Dendritic cell treated with granulocyte-macrophage colony-stimulating factor and Interleukin-4, amounts not matched to agents 40 ng/mL and 50 ng/mL, for 4 days (primary cell): Measurements from ENCODE around the gene CGB1.
A peak's percentile ranks its signal among the peaks of the same experiment; 100 is the strongest.
"Not testable (repeated sequence)": the region's sequence is repeated elsewhere in the genome, so short reads cannot be mapped to it uniquely, and the experiment has no call there.

ENCODE experiments used
- H3K27ac Mint-ChIP-seq: one replicate; pipeline ENCODE4 v1.8.0; 2022; ENCODE audit warnings: mild to moderate bottlenecking, mixed read lengths
- H3K27me3 Mint-ChIP-seq: one replicate; pipeline ENCODE4 v1.8.0; 2022; ENCODE audit warnings: mild to moderate bottlenecking, mixed read lengths
- H3K36me3 Mint-ChIP-seq: one replicate; pipeline ENCODE4 v1.8.0; 2022; ENCODE audit warnings: low read depth, mixed read lengths
- H3K4me1 Mint-ChIP-seq: one replicate; pipeline ENCODE4 v1.8.0; 2022; ENCODE audit warnings: low read depth, mixed read lengths
- H3K4me3 Mint-ChIP-seq: one replicate; pipeline ENCODE4 v1.8.0; 2022; ENCODE audit warnings: mild to moderate bottlenecking, moderate library complexity, mixed read lengths
- H3K9me3 Mint-ChIP-seq: one replicate; pipeline ENCODE4 v1.8.0; 2022; ENCODE audit warnings: mixed read lengths
- intact Hi-C: fragments of 100-400 bp; cut with micrococcal nuclease; formaldehyde crosslinking; loops from one replicate; pipeline ENCODE4 v1.15.0; 2022

CGB1 gene

DNA sequence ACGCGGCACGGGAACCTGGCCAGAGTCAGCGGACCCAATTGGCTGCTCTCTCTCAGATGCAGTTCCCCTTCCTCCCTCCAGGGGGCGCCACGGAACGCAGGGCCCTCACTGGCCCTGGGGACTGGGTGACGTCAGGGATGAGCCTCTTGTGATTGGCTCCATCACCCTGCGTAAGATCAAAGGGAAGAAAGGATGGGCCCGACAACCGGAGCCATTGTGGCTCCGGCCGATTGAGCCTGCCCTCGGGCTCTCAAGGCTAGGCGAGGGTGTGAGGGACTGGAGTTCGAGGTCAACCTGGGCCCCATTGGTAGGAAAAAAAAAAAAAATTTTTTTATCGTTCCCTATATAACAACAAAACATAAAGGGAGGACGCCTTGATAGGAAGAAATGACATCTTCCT, at the start of gene CGB1:
Gene CGB1, minus strand, starts transcription at position 81 of the 400 bp plus-strand sequence. CDS start 184 bp downstream, outside the sequence.
- H3K9me3 Mint-ChIP-seq, H3K27ac Mint-ChIP-seq, H3K4me1 Mint-ChIP-seq, H3K4me3 Mint-ChIP-seq, H3K36me3 Mint-ChIP-seq, intact Hi-C loops: not testable (repeated sequence)
- peaks cover 11% of the 10 kb centered on the region for H3K27me3 Mint-ChIP-seq

DNA sequence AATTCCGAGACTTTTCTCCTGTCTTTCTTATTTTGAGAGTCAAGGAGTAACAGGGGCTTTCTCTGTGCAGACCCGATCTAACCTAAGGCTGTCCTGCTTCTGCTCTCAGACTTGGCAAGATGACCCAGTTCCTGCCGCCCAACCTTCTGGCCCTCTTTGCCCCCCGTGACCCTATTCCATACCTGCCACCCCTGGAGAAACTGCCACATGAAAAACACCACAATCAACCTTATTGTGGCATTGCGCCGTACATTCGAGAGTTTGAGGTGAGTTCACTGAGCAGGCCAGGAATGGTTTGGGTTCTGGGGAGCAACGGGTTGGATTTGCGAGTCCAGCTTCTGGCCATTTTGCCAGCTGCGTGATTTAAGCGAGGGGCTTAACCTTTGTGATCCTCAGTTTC, 49.6 kb upstream of the CGB1 start:
- H3K4me1 Mint-ChIP-seq: peaks cover 23% of the 10 kb centered on the region
- H3K36me3 Mint-ChIP-seq: peaks cover 63% of the 10 kb centered on the region
- H3K27ac Mint-ChIP-seq: peak overlapping the region; percentile 94
- H3K27me3 Mint-ChIP-seq: no peaks in the 10 kb centered on the region
- peak overlapping the region; percentile 100 for H3K4me3 Mint-ChIP-seq
- H3K9me3 Mint-ChIP-seq: no peaks in the 10 kb centered on the region
- intact Hi-C loops: no loop called here

DNA sequence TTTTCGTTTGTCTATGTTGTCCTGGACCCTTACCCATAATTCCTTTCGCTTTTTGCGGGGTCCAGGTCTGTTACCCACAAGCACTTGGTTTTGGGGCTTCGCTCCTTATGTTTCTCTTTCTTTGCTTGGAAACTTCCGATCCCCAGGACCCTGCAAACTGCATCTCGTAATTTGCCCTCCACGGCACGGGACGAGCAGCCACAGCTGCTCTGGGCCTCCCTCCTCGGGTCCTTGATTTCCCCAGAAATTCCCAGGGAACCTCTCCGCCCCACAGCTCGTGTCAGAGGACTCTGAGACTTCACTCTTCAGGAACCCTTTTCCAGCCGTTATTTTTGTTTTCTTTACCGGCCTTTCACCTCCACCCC, 49.2 kb upstream of the CGB1 start:
- Mint-ChIP-seq H3K9me3 (no peaks in the 10 kb centered on the region), H3K36me3 (peaks cover 59% of the 10 kb centered on the region), H3K4me3 (peak overlapping the region; percentile 100), H3K27ac (peak overlapping the region; percentile 94), H3K27me3 (no peaks in the 10 kb centered on the region), H3K4me1 (peaks cover 23% of the 10 kb centered on the region)
- intact Hi-C loops: no loop called here

DNA sequence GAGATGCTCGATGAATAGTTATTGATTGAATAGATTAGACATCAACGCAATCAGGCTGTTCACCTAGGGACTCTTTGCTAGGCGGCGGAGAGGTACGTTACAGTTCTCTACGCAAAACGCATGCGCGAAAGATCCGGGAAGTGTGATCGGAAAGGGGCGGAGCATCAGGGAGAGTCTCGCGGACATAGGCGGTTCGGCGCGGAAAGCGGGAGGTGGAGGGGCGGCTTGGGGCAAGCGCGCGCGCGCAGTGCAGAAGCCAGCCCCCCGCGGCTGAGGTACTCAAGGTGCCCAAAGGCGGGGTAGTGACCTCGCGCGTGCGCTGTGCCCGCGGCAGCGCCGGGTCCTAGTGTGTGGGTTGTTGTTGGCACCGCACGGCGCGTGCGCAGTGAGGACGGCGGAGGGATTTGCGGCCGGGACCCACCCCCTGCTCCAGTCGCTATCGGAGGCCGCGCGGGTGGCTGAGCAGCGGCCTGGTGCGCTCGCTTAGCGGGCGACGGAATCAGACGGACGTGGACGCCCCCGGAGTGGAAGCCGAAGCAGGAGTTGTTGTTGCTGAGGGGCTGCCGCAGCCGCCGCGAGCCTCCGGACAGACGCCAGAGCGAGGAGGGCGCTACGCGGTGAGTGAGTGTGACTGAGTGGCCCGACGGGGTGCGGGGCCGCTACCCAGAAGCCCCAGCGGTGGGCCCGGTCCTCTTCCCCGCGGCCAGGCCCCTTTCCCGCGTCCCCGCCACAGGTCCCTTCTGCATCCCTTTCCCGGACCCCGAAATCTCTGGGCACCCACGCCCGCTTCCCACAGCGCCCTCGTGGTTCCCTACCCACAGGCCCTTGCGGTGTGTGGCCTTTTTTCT, 48.5 kb upstream of the CGB1 start, which contains the start of gene SNRNP70:
Gene SNRNP70, plus strand, starts transcription at position 432 of the 848 bp plus-strand sequence. CDS start 964 bp downstream, outside the sequence.
- Mint-ChIP-seq H3K36me3 (peaks cover 53% of the 10 kb centered on the region), H3K27me3 (peaks cover 2% of the 10 kb centered on the region), H3K27ac (peak within 1 kb of the TSS; percentile 94), H3K9me3 (no peaks in the 10 kb centered on the region), H3K4me1 (peaks cover 23% of the 10 kb centered on the region), H3K4me3 (peak within 1 kb of the TSS; percentile 100)
- intact Hi-C loops: no loop called here

DNA sequence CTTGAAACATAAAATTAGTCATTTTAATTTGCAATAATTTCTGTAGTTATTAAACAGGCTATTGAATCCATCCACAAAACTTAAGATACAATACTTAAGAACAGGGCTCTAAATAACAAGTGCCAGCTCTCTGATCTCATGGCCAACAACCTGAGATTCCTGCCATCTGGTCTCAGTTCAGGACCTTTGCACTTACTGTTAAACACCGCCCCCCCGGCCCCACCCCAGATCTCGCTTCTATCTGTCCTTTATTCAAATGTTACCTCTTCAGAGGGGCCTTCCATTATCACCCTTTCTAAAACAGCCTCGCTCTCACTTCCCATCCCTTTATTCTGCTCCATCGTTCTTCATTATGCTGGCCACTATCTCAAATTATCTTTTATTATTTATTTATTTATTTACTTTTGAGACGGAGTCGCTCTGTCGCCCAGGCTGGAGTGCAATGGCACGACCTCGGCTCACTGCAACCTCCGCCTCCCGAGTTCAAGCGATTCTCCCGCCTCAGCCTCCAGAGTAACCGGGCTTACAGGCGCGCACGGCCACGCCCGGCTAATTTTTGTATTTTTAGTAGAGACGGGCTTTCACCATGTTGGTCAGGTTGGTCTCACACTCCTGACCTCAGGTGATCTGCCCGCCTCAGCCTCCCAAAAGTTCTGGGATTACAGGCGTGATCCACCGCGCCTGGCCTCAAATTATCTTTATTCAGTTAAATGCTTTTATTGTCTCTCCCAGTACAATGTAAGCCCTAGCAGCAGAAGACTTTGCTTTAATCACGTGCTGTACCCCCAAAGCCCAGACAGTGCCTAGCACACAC, 47.7 kb upstream of the CGB1 start:
- Mint-ChIP-seq H3K4me1 (peaks cover 23% of the 10 kb centered on the region), H3K36me3 (peaks cover 44% of the 10 kb centered on the region), H3K27ac (peak overlapping the region; percentile 94), H3K9me3 (no peaks in the 10 kb centered on the region), H3K4me3 (peak overlapping the region; percentile 100), H3K27me3 (peaks cover 4% of the 10 kb centered on the region)
- intact Hi-C loops: no loop called here

DNA sequence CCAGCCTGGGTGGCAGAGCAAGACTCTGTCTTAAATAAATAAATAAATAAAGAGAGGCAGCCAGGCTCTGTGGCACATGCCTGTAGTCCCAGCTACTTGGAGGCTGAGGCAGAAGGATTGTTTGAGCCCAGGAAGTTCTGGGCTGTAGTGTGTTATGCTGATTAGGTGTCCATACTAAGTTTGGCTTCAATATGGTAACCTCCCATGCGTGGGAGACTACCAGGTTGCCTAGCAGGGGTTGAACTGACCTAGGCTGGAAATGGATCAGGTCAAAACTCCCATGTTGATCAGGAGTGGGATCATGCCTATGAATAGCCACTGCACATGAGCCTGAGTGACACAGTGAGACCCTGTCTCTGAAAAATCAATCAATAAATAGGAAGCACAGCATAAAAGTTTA, 44.6 kb upstream of the CGB1 start:
- peaks cover 11% of the 10 kb centered on the region for H3K4me1 Mint-ChIP-seq
- H3K27me3 Mint-ChIP-seq: peaks cover 7% of the 10 kb centered on the region
- no peak overlapping the region for H3K27ac Mint-ChIP-seq
- intact Hi-C loops: no loop called here
- H3K36me3 Mint-ChIP-seq: peaks cover 13% of the 10 kb centered on the region
- no peak overlapping the region for H3K4me3 Mint-ChIP-seq
- H3K9me3 Mint-ChIP-seq: no peaks in the 10 kb centered on the region

DNA sequence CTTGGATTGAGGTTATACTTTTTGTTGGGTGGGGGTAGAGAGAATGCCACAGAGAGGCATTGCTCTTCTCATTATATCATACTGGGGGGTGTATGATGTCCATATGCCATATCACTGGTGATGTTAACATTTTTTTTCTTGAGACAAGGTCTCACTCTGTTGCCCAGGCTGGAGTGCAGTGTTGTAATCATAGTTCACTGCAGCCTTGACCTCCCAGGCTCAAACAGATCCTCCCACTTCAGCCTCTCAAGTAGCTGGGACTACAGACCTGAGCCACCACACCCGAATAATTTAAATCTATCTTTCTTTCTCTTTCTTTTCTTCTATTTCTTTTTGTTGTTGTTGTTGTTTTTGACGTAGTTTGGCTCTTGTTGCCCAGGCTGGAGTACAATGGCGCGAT, 43.7 kb upstream of the CGB1 start:
- Mint-ChIP-seq H3K27me3 (peaks cover 13% of the 10 kb centered on the region), H3K4me1 (peaks cover 5% of the 10 kb centered on the region), H3K27ac (no peak overlapping the region), H3K9me3 (no peaks in the 10 kb centered on the region), H3K4me3 (no peak overlapping the region), H3K36me3 (peaks cover 4% of the 10 kb centered on the region)
- intact Hi-C loops: no loop called here

DNA sequence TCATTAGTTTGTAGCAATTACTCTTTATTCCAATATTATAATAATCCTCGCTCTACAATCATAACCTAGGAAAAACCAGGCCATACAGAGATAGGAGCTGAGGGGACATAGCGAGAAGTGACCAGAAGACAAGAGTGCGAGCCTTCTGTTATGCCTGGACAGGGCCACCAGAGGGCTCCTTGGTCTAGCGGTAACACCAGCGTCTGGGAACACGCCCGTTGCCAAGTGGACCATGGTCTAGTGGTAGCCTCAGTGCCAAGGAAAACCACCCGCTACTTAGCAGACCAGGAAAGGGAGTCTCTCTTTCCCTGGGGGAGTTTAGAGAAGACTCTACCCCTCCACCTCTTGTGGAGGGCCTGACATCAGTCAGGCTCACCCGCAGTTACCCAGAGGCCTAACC, 38.2 kb upstream of the CGB1 start:
- H3K36me3 Mint-ChIP-seq, H3K9me3 Mint-ChIP-seq, H3K4me3 Mint-ChIP-seq, H3K27ac Mint-ChIP-seq: not testable (repeated sequence)
- intact Hi-C loops: loop anchor here (5.0 kb wide), 1 partner anchor 132 kb away; no protein-coding TSS in a partner anchor
- H3K27me3 Mint-ChIP-seq: peaks cover 56% of the 10 kb centered on the region
- peaks cover 18% of the 10 kb centered on the region for H3K4me1 Mint-ChIP-seq

DNA sequence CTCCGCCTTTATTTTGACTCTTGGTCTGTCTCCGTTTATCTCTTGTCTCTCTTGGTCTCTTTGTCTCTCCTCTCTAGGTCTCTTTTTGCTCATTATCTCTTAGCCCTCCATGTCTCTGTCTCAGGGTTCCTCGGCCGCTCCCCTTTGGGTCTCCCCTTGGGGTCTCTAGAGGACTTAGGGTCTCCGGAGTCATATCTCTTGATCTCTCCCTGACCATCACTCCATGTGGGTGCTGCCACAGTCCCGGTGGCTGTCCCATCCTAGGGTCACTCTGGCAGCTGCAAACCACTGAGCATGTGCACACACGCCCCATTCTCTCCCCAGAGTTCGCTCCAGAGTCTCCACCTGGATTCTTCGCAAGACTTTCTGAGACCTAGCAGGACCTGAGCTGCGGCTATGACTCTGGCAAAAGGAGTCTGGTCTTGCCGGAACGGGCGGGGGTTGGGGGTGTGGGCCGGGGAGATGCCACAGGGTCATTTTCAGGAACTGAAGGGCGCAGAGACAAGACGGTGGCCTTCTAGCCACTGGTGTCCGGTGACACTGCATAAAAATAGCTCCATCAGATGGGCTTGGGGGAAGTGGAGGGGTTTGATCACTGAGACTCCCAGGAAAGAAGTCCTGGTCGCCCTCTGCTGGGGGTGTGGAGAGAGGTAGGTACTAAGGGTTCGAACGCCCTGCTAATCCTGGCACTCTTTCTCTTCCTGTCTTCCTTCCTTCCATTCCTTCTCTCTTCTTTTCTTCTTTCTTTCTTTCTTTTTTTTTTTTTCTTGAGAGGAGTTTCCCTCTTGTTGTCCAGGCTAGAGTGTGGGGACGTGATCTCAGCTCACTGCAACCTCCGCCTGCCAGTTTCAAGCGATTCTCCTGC, 37.1 kb upstream of the CGB1 start:
- no peak overlapping the region for H3K27ac Mint-ChIP-seq
- H3K4me1 Mint-ChIP-seq: peaks cover 18% of the 10 kb centered on the region
- H3K4me3 Mint-ChIP-seq: no peak overlapping the region
- H3K9me3 Mint-ChIP-seq: no peaks in the 10 kb centered on the region
- H3K36me3 Mint-ChIP-seq: no peaks in the 10 kb centered on the region
- H3K27me3 Mint-ChIP-seq: peaks cover 65% of the 10 kb centered on the region
- intact Hi-C loops: loop anchor here (5.0 kb wide), 1 partner anchor 134 kb away; no protein-coding TSS in a partner anchor

DNA sequence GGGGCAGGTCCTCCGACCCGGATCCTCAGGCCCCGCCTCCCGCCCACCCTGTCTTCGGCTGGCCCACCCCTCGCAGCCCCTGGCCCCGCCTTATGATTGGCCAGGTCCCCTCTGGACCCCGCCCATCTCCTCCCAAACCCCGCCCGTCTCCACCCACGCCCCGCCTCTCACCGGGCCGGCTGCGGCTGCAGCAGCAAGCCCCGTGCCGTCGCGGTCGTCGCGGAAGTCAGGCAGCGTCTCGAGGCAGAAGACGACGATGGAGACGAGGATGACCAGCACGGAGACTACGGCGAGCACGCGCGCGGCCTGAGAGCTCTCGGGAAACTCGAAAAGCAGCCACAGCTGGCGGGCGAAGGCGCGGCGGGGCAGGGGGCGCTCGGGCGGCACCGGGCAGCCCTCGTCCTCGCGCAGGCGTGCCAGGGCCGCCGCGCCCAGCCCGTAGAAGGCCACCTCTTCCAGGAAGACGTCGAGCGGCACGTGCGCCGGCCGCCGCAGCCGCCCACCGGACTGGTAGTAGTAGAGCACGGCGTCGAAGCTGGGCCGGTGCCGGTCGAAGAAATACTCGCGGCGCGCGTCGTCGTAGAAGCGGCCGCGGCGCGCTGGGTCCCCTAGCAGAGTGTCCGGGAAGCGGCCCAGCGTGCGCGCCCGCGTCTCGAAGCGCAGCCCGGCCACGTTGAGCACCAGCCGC, 35.3 kb upstream of the CGB1 start:
- Mint-ChIP-seq H3K4me1 (peaks cover 18% of the 10 kb centered on the region), H3K36me3 (no peaks in the 10 kb centered on the region), H3K27me3 (peaks cover 77% of the 10 kb centered on the region), H3K9me3 (no peaks in the 10 kb centered on the region), H3K27ac (no peak overlapping the region), H3K4me3 (no peak overlapping the region)
- intact Hi-C loops: loop anchor here (5.0 kb wide), 1 partner anchor 135 kb away; no protein-coding TSS in a partner anchor

DNA sequence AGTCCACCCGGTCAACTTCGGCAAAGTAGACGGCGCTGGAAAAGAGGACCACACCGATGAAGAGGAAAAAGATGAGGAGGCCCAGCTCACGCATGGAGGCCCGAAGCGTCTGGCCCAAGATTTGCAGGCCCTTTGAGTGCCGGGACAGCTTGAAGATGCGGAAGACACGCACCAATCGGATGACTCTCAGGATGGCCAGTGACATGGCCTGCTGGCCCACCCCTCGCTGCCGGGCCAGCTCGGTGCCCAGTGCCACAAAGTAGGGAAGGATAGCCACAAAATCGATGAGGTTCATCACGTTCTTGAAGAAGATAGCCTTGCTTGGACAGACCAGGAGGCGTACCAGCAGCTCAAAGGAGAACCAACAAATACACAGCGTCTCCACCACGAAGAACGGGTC, 33.7 kb upstream of the CGB1 start:
- Mint-ChIP-seq H3K4me3 (no peak overlapping the region), H3K27me3 (peaks cover 87% of the 10 kb centered on the region), H3K36me3 (no peaks in the 10 kb centered on the region), H3K4me1 (peaks cover 18% of the 10 kb centered on the region), H3K27ac (no peak overlapping the region), H3K9me3 (no peaks in the 10 kb centered on the region)
- intact Hi-C loops: loop anchor here (5.0 kb wide), 1 partner anchor 137 kb away; no protein-coding TSS in a partner anchor

DNA sequence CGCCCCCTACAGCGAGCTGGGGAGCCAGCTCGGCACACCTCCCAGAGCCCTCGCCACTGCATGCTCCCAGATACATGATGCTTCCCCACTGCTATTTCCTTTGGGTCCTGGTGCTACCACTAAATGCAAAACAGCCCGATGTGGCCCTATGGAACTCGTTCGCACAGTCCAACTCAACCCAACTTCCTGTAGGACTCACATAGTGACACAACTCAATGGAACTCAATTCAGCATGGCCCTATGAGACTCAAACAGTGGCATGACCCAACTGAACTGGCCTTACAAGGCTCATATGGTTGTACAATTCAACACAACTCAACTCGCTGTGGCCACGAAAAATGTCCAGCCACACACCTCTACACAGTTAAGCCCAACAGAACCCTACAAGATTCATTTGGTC, 32.3 kb upstream of the CGB1 start:
- Mint-ChIP-seq H3K4me1 (peaks cover 15% of the 10 kb centered on the region), H3K9me3 (no peaks in the 10 kb centered on the region), H3K27ac (no peak overlapping the region), H3K27me3 (peaks cover 89% of the 10 kb centered on the region), H3K36me3 (no peaks in the 10 kb centered on the region), H3K4me3 (no peak overlapping the region)
- intact Hi-C loops: no loop called here

DNA sequence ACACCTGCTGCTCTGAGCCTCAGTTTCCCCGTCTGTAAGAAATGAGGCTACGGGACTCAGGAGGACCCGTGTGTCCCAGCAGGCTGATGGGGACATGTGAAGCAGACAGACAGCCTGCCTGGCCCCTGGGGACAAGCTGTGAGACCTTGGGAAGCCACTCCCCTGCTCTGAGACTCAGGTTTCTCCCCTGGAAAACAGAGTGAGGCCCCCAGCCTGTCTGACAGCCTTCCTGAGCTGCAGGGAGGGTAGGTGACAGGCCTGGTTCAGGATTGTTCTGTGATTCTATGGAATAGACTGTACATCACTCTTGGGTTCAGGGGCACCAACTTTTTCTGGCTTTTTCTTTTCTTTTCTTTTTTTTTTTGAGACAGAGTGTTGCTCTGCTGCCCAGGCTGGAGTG, 30.9 kb upstream of the CGB1 start:
- intact Hi-C loops: no loop called here
- Mint-ChIP-seq H3K27me3 (peaks cover 89% of the 10 kb centered on the region), H3K27ac (no peak overlapping the region), H3K4me3 (no peak overlapping the region), H3K9me3 (no peaks in the 10 kb centered on the region), H3K4me1 (peaks cover under 1% of the 10 kb centered on the region), H3K36me3 (no peaks in the 10 kb centered on the region)
